H1 (cell line): ENCODE measurements around the gene EPHA2. TPM values are rescaled to one million over a fixed set of nuclear protein-coding genes. Genes with fewer than 3 reads are reported as not detected.

Experiments
- CTCF ChIA-PET: fragments of 300-600 bp; sonication (Branson Sonifier 250); formaldehyde crosslinking; loops from one replicate; lab custom pipeline; 2021; ENCODE audit not compliant: partially characterized antibody; lab: Charles Lee
- POLR2A ChIA-PET: fragments of 300-600 bp; sonication (Branson Sonifier 250); formaldehyde crosslinking; loops from one replicate; lab custom pipeline; 2021; ENCODE audit warnings: inconsistent platforms; ENCODE audit not compliant: partially characterized antibody; lab: Charles Lee
- DNase-seq, 2 experiments: peaks; one replicate each; pipeline versions ENCODE4 v3.0.0 to v3.0.0-alpha.2; 2010 to 2022; ENCODE audit warnings: low spot score in 2 of 2, low read depth in 1 of 2, mixed read lengths in 1 of 2
- FAIRE-seq: peaks from 2 replicates; lab custom pipeline; 2011; peaks lifted over from hg19 to GRCh38; lab: Jason Lieb, UNC
- H2AFZ ChIP-seq: 2 replicates; pipeline ENCODE4 v1.8.1; 2012; ENCODE audit warnings: low read length, inconsistent platforms
- H2AK5ac ChIP-seq: 2 replicates; pipeline ENCODE4 v1.6.1; 2013; ENCODE audit warnings: low read depth, low read length
- H2BK120ac ChIP-seq: replicated peaks from 2 replicates; pipeline ENCODE3; 2013; ENCODE audit warnings: low read depth, low read length, inconsistent platforms
- H2BK12ac ChIP-seq: 2 replicates; pipeline ENCODE4 v1.6.1; 2013; ENCODE audit warnings: low read depth, low read length
- H2BK15ac ChIP-seq: 2 replicates; pipeline ENCODE4 v1.6.1; 2013; ENCODE audit warnings: low read length
- H2BK20ac ChIP-seq: 2 replicates; pipeline ENCODE4 v1.6.1; 2013; ENCODE audit warnings: low read length
- H2BK5ac ChIP-seq: 2 replicates; pipeline ENCODE4 v1.6.1; 2013; ENCODE audit warnings: low read depth, low read length
- H3K14ac ChIP-seq: 2 replicates; pipeline ENCODE4 v1.6.1; 2013; ENCODE audit warnings: inconsistent platforms; ENCODE audit not compliant: insufficient read length
- H3K18ac ChIP-seq: 2 replicates; pipeline ENCODE4 v1.6.1; 2013; ENCODE audit warnings: low read length; ENCODE audit errors: extremely low read depth
- H3K23ac ChIP-seq: 2 replicates; pipeline ENCODE4 v1.6.1; 2013; ENCODE audit warnings: inconsistent platforms; ENCODE audit not compliant: insufficient read length
- H3K23me2 ChIP-seq: 2 replicates; pipeline ENCODE4 v1.6.1; 2013; ENCODE audit warnings: low read depth, low read length
- H3K27ac ChIP-seq: 2 replicates; pipeline ENCODE4 v1.6.1; 2011; ENCODE audit warnings: low read depth, low read length, inconsistent platforms
- H3K27me3 ChIP-seq, 4 experiments: replicated peaks in 1 of 4; 1 replicate in 1 of 4; 2 replicates in 3 of 4; pipeline versions ENCODE4 v1.6.1 to v1.8.1; 2011 to 2013; ENCODE audit warnings: low read length in 3 of 4, mild to moderate bottlenecking in 3 of 4, inconsistent platforms in 2 of 4, mixed read lengths in 2 of 4, moderate library complexity in 1 of 4; ENCODE audit not compliant: control insufficient read depth in 3 of 4, insufficient read depth in 3 of 4; ENCODE audit errors: extremely low read depth in 1 of 4
- H3K36me3 ChIP-seq, 4 experiments: 2 replicates each; pipeline versions ENCODE4 v1.6.1 to v1.8.1; 2011 to 2013; ENCODE audit warnings: mild to moderate bottlenecking in 4 of 4, low read length in 3 of 4, moderate library complexity in 2 of 4, control low read depth in 1 of 4, inconsistent platforms in 1 of 4; ENCODE audit not compliant: insufficient read depth in 4 of 4, control insufficient read depth in 2 of 4
- H3K4ac ChIP-seq: replicated peaks from 2 replicates; pipeline ENCODE3; 2013; ENCODE audit warnings: low read length, low read depth, mixed read lengths, inconsistent platforms; ENCODE audit not compliant: insufficient read length
- H3K4me1 ChIP-seq, 4 experiments: replicated peaks in 1 of 4; 1 replicate in 1 of 4; 2 replicates in 3 of 4; pipeline versions ENCODE4 v1.6.1 to v1.8.1; 2011 to 2013; ENCODE audit warnings: low read length in 3 of 4, inconsistent platforms in 2 of 4, mixed read lengths in 1 of 4; ENCODE audit not compliant: insufficient read depth in 4 of 4, control insufficient read depth in 3 of 4
- H3K4me2 ChIP-seq, 2 experiments: 2 replicates each; pipeline versions ENCODE4 v1.6.1 to v1.8.1; 2011 to 2013; ENCODE audit warnings: low read depth in 2 of 2, low read length in 2 of 2, control low read depth in 1 of 2, inconsistent platforms in 1 of 2, mild to moderate bottlenecking in 1 of 2; ENCODE audit not compliant: insufficient read depth in 1 of 2
- H3K4me3 ChIP-seq, 4 experiments: fragments of 200-600, 300-600 bp in 1 of 4; sonication (generic), shearing (Covaris generic), sonication (Bioruptor Twin) in 1 of 4; 2 replicates each; pipeline versions ENCODE4 v1.5.1 to v1.8.1; 2011 to 2016; ENCODE audit warnings: low read length in 4 of 4, low read depth in 3 of 4, control low read depth in 2 of 4, inconsistent platforms in 2 of 4, mild to moderate bottlenecking in 2 of 4, mixed read lengths in 1 of 4, moderate library complexity in 1 of 4; ENCODE audit not compliant: insufficient read depth in 2 of 4; ENCODE audit errors: extremely low read depth in 1 of 4
- H3K56ac ChIP-seq: replicated peaks from 2 replicates; pipeline ENCODE3; 2013; ENCODE audit warnings: low read depth, mild to moderate bottlenecking, mixed read lengths, low read length, inconsistent platforms; ENCODE audit not compliant: insufficient read length
- H3K79me1 ChIP-seq: 2 replicates; pipeline ENCODE4 v1.6.1; 2013; ENCODE audit warnings: low read depth, low read length, control low read depth
- H3K79me2 ChIP-seq, 2 experiments: 2 replicates each; pipeline versions ENCODE4 v1.6.1 to v1.8.1; 2012 to 2013; ENCODE audit warnings: low read length in 2 of 2, mild to moderate bottlenecking in 2 of 2, inconsistent platforms in 1 of 2; ENCODE audit not compliant: insufficient read depth in 2 of 2, control insufficient read depth in 1 of 2
- H3K9ac ChIP-seq, 4 experiments: replicated peaks in 1 of 4; 1 replicate in 1 of 4; 2 replicates in 3 of 4; pipeline versions ENCODE4 v1.6.1 to v1.8.1; 2011 to 2013; ENCODE audit warnings: low read depth in 3 of 4, low read length in 3 of 4, control low read depth in 2 of 4, mild to moderate bottlenecking in 2 of 4, moderate library complexity in 2 of 4, inconsistent platforms in 1 of 4; ENCODE audit errors: extremely low read depth in 1 of 4
- H3K9me3 ChIP-seq, 2 experiments: 2 replicates each; pipeline versions ENCODE4 v1.6.1 to v1.8.1; 2012 to 2013; ENCODE audit warnings: mild to moderate bottlenecking in 2 of 2, moderate library complexity in 2 of 2, control low read depth in 1 of 2, inconsistent platforms in 1 of 2, low read depth in 1 of 2, low read length in 1 of 2, mixed read lengths in 1 of 2; ENCODE audit not compliant: insufficient read depth in 2 of 2
- H4K20me1 ChIP-seq, 2 experiments: replicated peaks in 1 of 2; 2 replicates each; pipeline versions ENCODE3 to v1.8.1; 2011 to 2013; ENCODE audit warnings: inconsistent platforms in 2 of 2, low read length in 2 of 2, mild to moderate bottlenecking in 1 of 2; ENCODE audit not compliant: insufficient read depth in 2 of 2, control insufficient read depth in 1 of 2
- H4K5ac ChIP-seq: 2 replicates; pipeline ENCODE4 v1.6.1; 2013; ENCODE audit warnings: low read length, low read depth, mixed read lengths, inconsistent platforms; ENCODE audit not compliant: insufficient read length
- H4K8ac ChIP-seq: 2 replicates; pipeline ENCODE4 v1.8.0; 2013; ENCODE audit warnings: mild to moderate bottlenecking, moderate library complexity, low read length, inconsistent platforms; ENCODE audit not compliant: insufficient read depth; ENCODE audit errors: extremely low read depth
- H4K91ac ChIP-seq: replicated peaks from 2 replicates; pipeline ENCODE3; 2013; ENCODE audit warnings: low read length, mixed read lengths, inconsistent platforms; ENCODE audit not compliant: insufficient read length
- E2F6 ChIP-seq: IDR thresholded peaks from 2 replicates; pipeline ENCODE4 v1.6.1; 2012; ENCODE audit warnings: inconsistent platforms
- KDM1A ChIP-seq: fragments of 200-600, 300-600 bp; sonication (generic); IDR thresholded peaks from 2 replicates; pipeline ENCODE4 v1.7.1; 2016; ENCODE audit warnings: mild to moderate bottlenecking, low read length, borderline replicate concordance
- YY1 ChIP-seq: IDR thresholded peaks from 2 replicates; pipeline ENCODE4 v1.6.1; 2011; ENCODE audit warnings: low read depth, mild to moderate bottlenecking, low read length
- WGBS, 2 experiments: shearing (Covaris generic) in 1 of 2; methylation state at CpG; one replicate each; pipeline versions ENCODE4 v1.1.6 to v1.1.7; 2013 to 2015; ENCODE audit warnings: low lambda C conversion rate in 2 of 2, mixed read lengths in 2 of 2, inconsistent platforms in 1 of 2, low coverage in 1 of 2, missing lambda C conversion rate in 1 of 2; ENCODE audit not compliant: insufficient replicate concordance in 2 of 2, insufficient coverage in 1 of 2, insufficient read length in 1 of 2; ENCODE audit errors: extremely low coverage in 1 of 2, missing lambda C conversion rate in 1 of 2; 5-methylcytosine and 5-hydroxymethylcytosine counted together
- polyA plus RNA-seq, 7 experiments: library from polyadenylated mRNA; depleted of rRNA in 3 of 7; stranded (reverse) in 5 of 7; unstranded in 2 of 7; fragments of >200 nt in 5 of 7; fragments of 200-250 nt in 2 of 7; gene quantifications; 1 replicate in 5 of 7; 2 replicates in 1 of 7; 4 replicates in 1 of 7; pipeline versions ENCODE4 v1.2.1 to v1.2.3, GENCODE V29; 2011 to 2013; ENCODE audit warnings: missing spikeins in 2 of 7, mixed read lengths in 2 of 7
- total RNA-seq: library from RNA; stranded (reverse); fragmentation: NEBNext Ultra II Directional; extraction: Animal tissue kit (Norgen Biotek cat#: 25700); gene quantifications from 2 replicates; pipeline ENCODE4 v1.2.1, GENCODE V29; 2021

Gene EPHA2
- total and polyA plus RNA-seq, 2 of the 8 experiments (the other 6 are each of a cell fraction or from before 2014, with no cell fraction given), result 26.8 to 33.6 TPM

GRCh38 chr1:16122350-16122881 is 33.5 kb downstream of the EPHA2 start:
- Histone ChIP-seq H4K91ac (peak overlapping the region; percentile 30), H2BK15ac (peak overlapping the region; percentile 63; the same call in 1 of the 2 replicates), H2BK5ac (peak overlapping the region; percentile 84), H2AFZ (no peak overlapping the region), H3K4me2 (no peak overlapping the region; a peak in 1 of 4 replicates), H2BK20ac (no peak overlapping the region), H3K9me3 (no peaks in the 10 kb centered on the region), H3K4me3 (no peak overlapping the region), H3K56ac (no peak overlapping the region), H2AK5ac (no peak overlapping the region), H3K23me2 (no peaks in the 10 kb centered on the region), H3K4me1 (peaks cover 0 to 18% (median 11%) of the 10 kb centered on the region in 4 experiments; a peak in 6 of 7 replicates), H3K27ac (no peak overlapping the region), H3K14ac (no peak overlapping the region), H3K79me1 (no peaks in the 10 kb centered on the region; the same call in none of the 2 replicates), H3K27me3 (no peaks in the 10 kb centered on the region), H3K9ac (no peak overlapping the region), H3K18ac (peak overlapping the region; percentile 55; the same call in 1 of the 2 replicates), H2BK12ac (no peak overlapping the region), H3K79me2 (no peaks in the 10 kb centered on the region), H4K20me1 (peaks cover 0 to 12% of the 10 kb centered on the region in 2 experiments), H3K4ac (no peak overlapping the region), H3K23ac (no peak overlapping the region), H4K5ac (no peak overlapping the region), H4K8ac (no peak overlapping the region; the same call in 1 of the 2 replicates), H3K36me3 (peaks cover 4 to 30% (median 12%) of the 10 kb centered on the region in 4 experiments; a peak in 7 of 8 replicates), H2BK120ac (no peak overlapping the region)
- CTCF ChIA-PET, result interaction anchor here (0.7 to 31.3 kb wide), 8 partner anchors 10 to 120 kb away, joined by 3 to 522 read pairs (median 4); partner anchors contain the start of gene FAM131C
- POLR2A ChIA-PET, result interaction anchor here (1.1 to 7.3 kb wide), 7 partner anchors 11 to 80 kb away, joined by 3 to 51 read pairs (median 5); no protein-coding TSS in a partner anchor
- TF ChIP-seq E2F6 (0 out of 2 replicates have a peak, but pooled peaks have one; percentile 26), YY1 (no peak), KDM1A (no peak)
- DNase-seq, result no peak
- no peak for FAIRE-seq
- 80% methylated on average over 4 of the region's 4 CpGs; no CpG with 5 or more reads in 1 of the 2 experiments for WGBS, 2 experiments
